H9 (cell line): ENCODE measurements around the gene PHF21A. TPM values are rescaled to one million over a fixed set of nuclear protein-coding genes. Genes with fewer than 3 reads are reported as not detected.

ENCODE experiments used
- DNase-seq: peaks from one replicate; pipeline ENCODE4 v3.0.0-alpha.2; 2017
- H2AFZ ChIP-seq: one replicate; pipeline ENCODE4 v1.6.1; 2013; ENCODE audit warnings: mild to moderate bottlenecking, low read length, control low read depth, moderate library complexity
- H2AK5ac ChIP-seq: 2 replicates; pipeline ENCODE4 v1.6.1; 2013; ENCODE audit warnings: low read length, control low read depth, mixed read lengths; ENCODE audit not compliant: insufficient read length
- H2BK120ac ChIP-seq: one replicate; pipeline ENCODE4 v1.6.1; 2013; ENCODE audit warnings: low read depth, mild to moderate bottlenecking, low read length, control low read depth, inconsistent platforms; ENCODE audit not compliant: poor library complexity, severe bottlenecking
- H2BK12ac ChIP-seq: 2 replicates; pipeline ENCODE4 v1.6.1; 2013; ENCODE audit warnings: low read length, control low read depth, mixed read lengths, low read depth; ENCODE audit not compliant: insufficient read length
- H2BK15ac ChIP-seq: 2 replicates; pipeline ENCODE4 v1.6.1; 2013; ENCODE audit warnings: low read depth, low read length, control low read depth
- H2BK20ac ChIP-seq: one replicate; pipeline ENCODE4 v1.6.1; 2013; ENCODE audit warnings: low read depth, mild to moderate bottlenecking, low read length, control low read depth, inconsistent platforms; ENCODE audit not compliant: poor library complexity, severe bottlenecking
- H2BK5ac ChIP-seq: 2 replicates; pipeline ENCODE4 v1.6.1; 2013; ENCODE audit warnings: low read length, control low read depth, mixed read lengths; ENCODE audit not compliant: insufficient read length
- H3K14ac ChIP-seq: 2 replicates; pipeline ENCODE4 v1.6.1; 2013; ENCODE audit warnings: low read length, control low read depth; ENCODE audit not compliant: insufficient read depth
- H3K18ac ChIP-seq: 2 replicates; pipeline ENCODE4 v1.6.1; 2013; ENCODE audit warnings: low read depth, mild to moderate bottlenecking, mixed read lengths, low read length, control low read depth; ENCODE audit not compliant: insufficient read length
- H3K23ac ChIP-seq: 2 replicates; pipeline ENCODE4 v1.6.1; 2013; ENCODE audit warnings: low read length, control low read depth, mixed read lengths, low read depth; ENCODE audit not compliant: insufficient read length
- H3K23me2 ChIP-seq: 2 replicates; pipeline ENCODE4 v1.6.1; 2013; ENCODE audit warnings: low read depth, mild to moderate bottlenecking, mixed read lengths, low read length, control low read depth; ENCODE audit not compliant: insufficient read length, poor library complexity, severe bottlenecking
- H3K27ac ChIP-seq: 2 replicates; pipeline ENCODE4 v1.5.1; 2013; ENCODE audit warnings: low read length, control low read depth, mixed read lengths, low read depth; ENCODE audit not compliant: insufficient read length
- H3K27me3 ChIP-seq: 2 replicates; pipeline ENCODE4 v1.6.1; 2013; ENCODE audit warnings: low read length, control low read depth, inconsistent platforms; ENCODE audit not compliant: insufficient read depth
- H3K4ac ChIP-seq: 2 replicates; pipeline ENCODE4 v1.6.1; 2013; ENCODE audit warnings: low read depth, mild to moderate bottlenecking, control low read depth, inconsistent platforms, low read length, moderate library complexity
- H3K4me1 ChIP-seq: 2 replicates; pipeline ENCODE4 v1.6.1; 2013; ENCODE audit warnings: low read length, control low read depth, inconsistent platforms; ENCODE audit not compliant: insufficient read depth
- H3K4me2 ChIP-seq: 2 replicates; pipeline ENCODE4 v1.6.1; 2013; ENCODE audit warnings: low read length, control low read depth, mixed read lengths; ENCODE audit not compliant: insufficient read length, insufficient read depth
- H3K56ac ChIP-seq: 2 replicates; pipeline ENCODE4 v1.6.1; 2013; ENCODE audit warnings: low read depth, mild to moderate bottlenecking, mixed read lengths, low read length, control low read depth; ENCODE audit not compliant: insufficient read length
- H3K79me1 ChIP-seq: 2 replicates; pipeline ENCODE4 v1.6.1; 2013; ENCODE audit warnings: low read depth, mild to moderate bottlenecking, moderate library complexity, low read length, control low read depth, inconsistent platforms; ENCODE audit not compliant: insufficient read depth, poor library complexity, severe bottlenecking
- H3K79me2 ChIP-seq: 2 replicates; pipeline ENCODE4 v1.6.1; 2013; ENCODE audit warnings: low read length, control low read depth, inconsistent platforms; ENCODE audit not compliant: insufficient read depth
- H3K9ac ChIP-seq: 2 replicates; pipeline ENCODE4 v1.6.1; 2013; ENCODE audit warnings: low read length, control low read depth, mixed read lengths; ENCODE audit not compliant: insufficient read length; ENCODE audit errors: extremely low read depth
- H3K9me3 ChIP-seq: one replicate; pipeline ENCODE4 v1.6.1; 2013; ENCODE audit warnings: low read depth, low read length, inconsistent platforms; ENCODE audit not compliant: control insufficient read depth
- H3T11ph ChIP-seq: one replicate; pipeline ENCODE4 v1.6.1; 2013; ENCODE audit warnings: mild to moderate bottlenecking, low read length, control low read depth, inconsistent platforms
- H4K20me1 ChIP-seq: one replicate; pipeline ENCODE4 v1.6.1; 2013; ENCODE audit not compliant: control insufficient read depth, insufficient read length, insufficient read depth
- H4K5ac ChIP-seq: 2 replicates; pipeline ENCODE4 v1.6.1; 2013; ENCODE audit warnings: low read depth, mild to moderate bottlenecking, mixed read lengths, low read length, control low read depth; ENCODE audit not compliant: insufficient read length
- H4K8ac ChIP-seq: replicated peaks from 2 replicates; pipeline ENCODE4 v1.6.1; 2013; ENCODE audit warnings: low read length, control low read depth, mixed read lengths, low read depth; ENCODE audit not compliant: insufficient read length
- H4K91ac ChIP-seq: 2 replicates; pipeline ENCODE4 v1.6.1; 2013; ENCODE audit warnings: low read depth, mild to moderate bottlenecking, moderate library complexity, mixed read lengths, low read length, control low read depth; ENCODE audit not compliant: insufficient read length
- H3K27ac Mint-ChIP-seq, 3 experiments: 2 replicates in 2 of 3; 3 replicates in 1 of 3; pipeline ENCODE4 v1.8.0; 2020 to 2021; ENCODE audit warnings: mixed read lengths in 3 of 3, mild to moderate bottlenecking in 1 of 3, moderate library complexity in 1 of 3
- H3K27me3 Mint-ChIP-seq: 2 replicates; pipeline ENCODE4 v1.8.0; 2021; ENCODE audit warnings: low read depth, mild to moderate bottlenecking, moderate library complexity, mixed read lengths
- H3K36me3 Mint-ChIP-seq, 3 experiments: 2 replicates in 2 of 3; 3 replicates in 1 of 3; pipeline ENCODE4 v1.8.0; 2020 to 2021; ENCODE audit warnings: low read depth in 3 of 3, mixed read lengths in 3 of 3; ENCODE audit not compliant: insufficient read depth in 1 of 3
- H3K4me1 Mint-ChIP-seq, 2 experiments: 2 replicates each; pipeline ENCODE4 v1.8.0; 2020; ENCODE audit warnings: mixed read lengths in 2 of 2
- H3K4me3 Mint-ChIP-seq, 2 experiments: 2 replicates in 1 of 2; 3 replicates in 1 of 2; pipeline ENCODE4 v1.8.0; 2020 to 2021; ENCODE audit warnings: mild to moderate bottlenecking in 2 of 2, mixed read lengths in 2 of 2, moderate library complexity in 1 of 2
- H3K9me3 Mint-ChIP-seq, 2 experiments: 2 replicates in 1 of 2; 3 replicates in 1 of 2; pipeline ENCODE4 v1.8.0; 2020; ENCODE audit warnings: mild to moderate bottlenecking in 2 of 2, mixed read lengths in 2 of 2, moderate library complexity in 1 of 2
- WGBS: extraction: QIAGEN DNeasy Blood & Tissue Kit; methylation state at CpG from one replicate; pipeline ENCODE4 v1.1.7; 2013; ENCODE audit warnings: missing lambda C conversion rate, low lambda C conversion rate, mixed read lengths; ENCODE audit not compliant: insufficient read length; ENCODE audit errors: extremely low coverage; 5-methylcytosine and 5-hydroxymethylcytosine counted together
- total RNA-seq: library from RNA; stranded (reverse); gene quantifications from 2 replicates; pipeline ENCODE4 v1.2.1, GENCODE V29; 2021
- TF ChIP-seq, protein P1 (sequence below): fragments of 200-600 bp; sonication (generic); conservative IDR thresholded peaks from 3 replicates; pipeline ENCODE4 v1.8.0; 2021; ENCODE audit warnings: antibody characterized with exemption, mild to moderate bottlenecking

Gene PHF21A
- total RNA-seq, 1 experiment from 2014 or later = 33.8 TPM

DNA sequence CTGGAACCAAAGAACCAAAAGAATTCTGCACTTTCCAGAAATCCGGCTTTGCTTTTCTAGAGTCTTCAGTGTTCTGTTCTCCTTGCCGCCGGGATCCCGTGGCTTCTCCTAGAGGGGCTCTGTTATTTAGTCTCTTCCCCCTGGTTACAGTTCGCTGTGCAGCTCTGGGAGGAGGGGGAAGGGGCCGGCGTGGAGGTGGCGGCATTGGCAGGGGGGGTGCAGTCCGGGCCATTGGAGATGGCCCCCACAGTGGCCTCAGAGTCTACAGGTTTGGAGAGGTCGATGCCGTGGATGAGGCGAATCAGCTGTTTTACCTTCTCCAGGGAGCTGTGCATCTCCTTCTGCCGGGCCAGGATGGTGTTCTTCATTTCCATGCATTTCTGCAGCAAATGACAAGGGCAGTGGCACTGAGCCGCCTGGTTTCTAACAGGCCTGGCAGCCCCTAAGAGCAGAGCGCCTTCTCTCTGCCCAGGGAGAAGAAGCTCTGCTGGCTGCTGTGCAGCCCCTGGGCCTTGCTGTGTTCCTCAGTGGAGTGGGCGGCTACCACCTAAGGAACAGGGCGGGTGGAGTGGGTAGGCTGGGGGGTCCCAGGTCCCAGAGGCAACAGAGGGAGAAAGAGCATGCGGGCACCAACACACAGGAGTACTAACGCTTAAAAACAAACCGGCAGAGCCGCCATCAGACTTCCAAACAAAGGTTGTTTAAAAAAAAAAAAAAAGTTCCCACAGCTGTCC is 187.2 kb downstream of the PHF21A start:
- Histone ChIP-seq H3K79me2 (no peaks in the 10 kb centered on the region), H2AFZ (no peak overlapping the region), H3K27ac (no peak overlapping the region), H3K4me2 (no peak overlapping the region), H2BK20ac (no peak overlapping the region), H4K91ac (no peak overlapping the region), H4K20me1 (no peaks in the 10 kb centered on the region), H3K79me1 (no peaks in the 10 kb centered on the region), H3K23ac (no peak overlapping the region), H2BK120ac (no peak overlapping the region), H3K18ac (no peak overlapping the region), H3K14ac (no peak overlapping the region), H2BK12ac (no peak overlapping the region), H2BK5ac (no peak overlapping the region), H4K8ac (no peak overlapping the region), H3K9me3 (no peaks in the 10 kb centered on the region), H3T11ph (no peak overlapping the region), H3K27me3 (no peaks in the 10 kb centered on the region), H3K23me2 (no peaks in the 10 kb centered on the region), H2AK5ac (no peak overlapping the region), H3K4ac (no peak overlapping the region), H2BK15ac (no peak overlapping the region), H4K5ac (no peak overlapping the region), H3K9ac (no peak overlapping the region), H3K56ac (no peak overlapping the region), H3K4me1 (0 out of 2 replicates have a peak, but pooled peaks cover 2% of the 10 kb centered on the region)
- H3K27me3 Mint-ChIP-seq = no peaks in the 10 kb centered on the region
- peaks cover 15 to 25% of the 10 kb centered on the region in 2 experiments for H3K4me1 Mint-ChIP-seq
- H3K9me3 Mint-ChIP-seq = no peaks in the 10 kb centered on the region
- DNase-seq = no peak
- H3K36me3 Mint-ChIP-seq = peaks cover 0 to 44% (median 43%) of the 10 kb centered on the region in 3 experiments
- H3K4me3 Mint-ChIP-seq = no peak overlapping the region
- H3K27ac Mint-ChIP-seq = no peak overlapping the region; a peak in 2 of 7 replicates
- TF ChIP-seq, protein P1, sequence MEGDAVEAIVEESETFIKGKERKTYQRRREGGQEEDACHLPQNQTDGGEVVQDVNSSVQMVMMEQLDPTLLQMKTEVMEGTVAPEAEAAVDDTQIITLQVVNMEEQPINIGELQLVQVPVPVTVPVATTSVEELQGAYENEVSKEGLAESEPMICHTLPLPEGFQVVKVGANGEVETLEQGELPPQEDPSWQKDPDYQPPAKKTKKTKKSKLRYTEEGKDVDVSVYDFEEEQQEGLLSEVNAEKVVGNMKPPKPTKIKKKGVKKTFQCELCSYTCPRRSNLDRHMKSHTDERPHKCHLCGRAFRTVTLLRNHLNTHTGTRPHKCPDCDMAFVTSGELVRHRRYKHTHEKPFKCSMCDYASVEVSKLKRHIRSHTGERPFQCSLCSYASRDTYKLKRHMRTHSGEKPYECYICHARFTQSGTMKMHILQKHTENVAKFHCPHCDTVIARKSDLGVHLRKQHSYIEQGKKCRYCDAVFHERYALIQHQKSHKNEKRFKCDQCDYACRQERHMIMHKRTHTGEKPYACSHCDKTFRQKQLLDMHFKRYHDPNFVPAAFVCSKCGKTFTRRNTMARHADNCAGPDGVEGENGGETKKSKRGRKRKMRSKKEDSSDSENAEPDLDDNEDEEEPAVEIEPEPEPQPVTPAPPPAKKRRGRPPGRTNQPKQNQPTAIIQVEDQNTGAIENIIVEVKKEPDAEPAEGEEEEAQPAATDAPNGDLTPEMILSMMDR = no peak
- WGBS = no CpG with 5 or more reads among the region's 21 CpGs
